ENCODE data around the gene ACAD11. TPM values are rescaled to one million over a fixed set of nuclear protein-coding genes. Genes with fewer than 3 reads are reported as not detected.

ACAD11 gene
- total RNA-seq, 1 donor from 2014 or later, result 10.7 TPM

- Histone ChIP-seq H3K9me3 (no peaks in the 10 kb centered on the region), H3K36me3 (peaks cover 0 to 10% of the 10 kb centered on the region in 2 donors), H3K4me1 (peaks cover 0 to 7% of the 10 kb centered on the region in 2 donors), H3K27me3 (no peaks in the 10 kb centered on the region), H3K27ac (peak overlapping the region; percentile 33 to 58), H3K4me3 (no peak overlapping the region)
- intact Hi-C loops (cut with DNase I), result no loop called here
- TF ChIP-seq, protein P1, sequence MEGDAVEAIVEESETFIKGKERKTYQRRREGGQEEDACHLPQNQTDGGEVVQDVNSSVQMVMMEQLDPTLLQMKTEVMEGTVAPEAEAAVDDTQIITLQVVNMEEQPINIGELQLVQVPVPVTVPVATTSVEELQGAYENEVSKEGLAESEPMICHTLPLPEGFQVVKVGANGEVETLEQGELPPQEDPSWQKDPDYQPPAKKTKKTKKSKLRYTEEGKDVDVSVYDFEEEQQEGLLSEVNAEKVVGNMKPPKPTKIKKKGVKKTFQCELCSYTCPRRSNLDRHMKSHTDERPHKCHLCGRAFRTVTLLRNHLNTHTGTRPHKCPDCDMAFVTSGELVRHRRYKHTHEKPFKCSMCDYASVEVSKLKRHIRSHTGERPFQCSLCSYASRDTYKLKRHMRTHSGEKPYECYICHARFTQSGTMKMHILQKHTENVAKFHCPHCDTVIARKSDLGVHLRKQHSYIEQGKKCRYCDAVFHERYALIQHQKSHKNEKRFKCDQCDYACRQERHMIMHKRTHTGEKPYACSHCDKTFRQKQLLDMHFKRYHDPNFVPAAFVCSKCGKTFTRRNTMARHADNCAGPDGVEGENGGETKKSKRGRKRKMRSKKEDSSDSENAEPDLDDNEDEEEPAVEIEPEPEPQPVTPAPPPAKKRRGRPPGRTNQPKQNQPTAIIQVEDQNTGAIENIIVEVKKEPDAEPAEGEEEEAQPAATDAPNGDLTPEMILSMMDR (IDR thresholded peaks at IDR 0.05), result no peak
- DNase-seq (ENCODE audit: low spot score in 2 of 2), result no peak
These were observed 29.7 kb downstream of the ACAD11 start for GRCh38 chr3:132629928-132630327.

GRCh38 chr3:132628157-132628556, 31.5 kb downstream of the ACAD11 start:
- H3K36me3 ChIP-seq, result peaks cover 0 to 10% of the 10 kb centered on the region in 2 donors
- TF ChIP-seq, protein P1 (IDR thresholded peaks at IDR 0.05), result no peak
- intact Hi-C loops (cut with DNase I), result no loop called here

GRCh38 chr3:132626955-132627354, 32.7 kb downstream of the ACAD11 start:
- peaks cover 0 to 21% of the 10 kb centered on the region in 2 donors for H3K4me1 ChIP-seq
- TF ChIP-seq, protein P1 (IDR thresholded peaks at IDR 0.05), result no peak
- intact Hi-C loops (cut with DNase I), result no loop called here
- H3K27me3 ChIP-seq, result no peaks in the 10 kb centered on the region
- H3K27ac ChIP-seq, result no peak overlapping the region
- H3K9me3 ChIP-seq, result no peaks in the 10 kb centered on the region
- DNase-seq (ENCODE audit: low spot score in 2 of 2), result no peak
- H3K4me3 ChIP-seq, result no peak overlapping the region
- H3K36me3 ChIP-seq, result peaks cover 0 to 10% of the 10 kb centered on the region in 2 donors

More at GRCh38 chr3:132628157-132628556, 31.5 kb downstream of the ACAD11 start:
- Histone ChIP-seq H3K4me1 (peaks cover 0 to 14% of the 10 kb centered on the region in 2 donors), H3K9me3 (no peaks in the 10 kb centered on the region), H3K27me3 (no peaks in the 10 kb centered on the region), H3K4me3 (no peak overlapping the region), H3K27ac (peak overlapping the region in 1 of 2 donors; percentile 26)
- DNase-seq (ENCODE audit: low spot score in 2 of 2), result no peak

GRCh38 chr3:132625613-132626012, 34.0 kb downstream of the ACAD11 start:
- intact Hi-C loops (cut with DNase I), result no loop called here
- no peaks in the 10 kb centered on the region for H3K27me3 ChIP-seq
- no peak for DNase-seq (ENCODE audit: low spot score in 2 of 2)
- TF ChIP-seq, protein P1 (IDR thresholded peaks at IDR 0.05), result no peak
- H3K36me3 ChIP-seq, result peaks cover 0 to 10% of the 10 kb centered on the region in 2 donors
- H3K9me3 ChIP-seq, result no peaks in the 10 kb centered on the region
- no peak overlapping the region for H3K4me3 ChIP-seq
- H3K27ac ChIP-seq, result peak overlapping the region; percentile 22 to 47
- H3K4me1 ChIP-seq, result peaks cover 0 to 22% of the 10 kb centered on the region in 2 donors

GRCh38 chr3:132624790-132625189, 34.8 kb downstream of the ACAD11 start:
- H3K4me3 ChIP-seq, result no peak overlapping the region
- TF ChIP-seq, protein P1 (IDR thresholded peaks at IDR 0.05), result no peak
- H3K9me3 ChIP-seq, result no peaks in the 10 kb centered on the region
- H3K27me3 ChIP-seq, result no peaks in the 10 kb centered on the region
- DNase-seq (ENCODE audit: low spot score in 2 of 2), result no peak
- peaks cover 0 to 30% of the 10 kb centered on the region in 2 donors for H3K4me1 ChIP-seq
- peak overlapping the region; percentile 22 to 65 for H3K27ac ChIP-seq
- intact Hi-C loops (cut with DNase I), result no loop called here
- peaks cover 0 to 10% of the 10 kb centered on the region in 2 donors for H3K36me3 ChIP-seq

GRCh38 chr3:132623646-132624045, 36.0 kb downstream of the ACAD11 start:
- Histone ChIP-seq H3K36me3 (peaks cover 0 to 10% of the 10 kb centered on the region in 2 donors), H3K27me3 (no peaks in the 10 kb centered on the region), H3K4me3 (no peak overlapping the region), H3K9me3 (no peaks in the 10 kb centered on the region), H3K27ac (peak overlapping the region; percentile 22 to 23), H3K4me1 (peaks cover 0 to 33% of the 10 kb centered on the region in 2 donors)
- intact Hi-C loops (cut with DNase I), result no loop called here
- DNase-seq (ENCODE audit: low spot score in 2 of 2), result no peak
- TF ChIP-seq, protein P1 (IDR thresholded peaks at IDR 0.05), result no peak

All from ascending aorta (tissue), 2 donors.